HS-5 (cell line): ENCODE results near the gene PPHLN1.
"Not testable (repeated sequence)": the region's sequence is repeated elsewhere in the genome, so short reads cannot be mapped to it uniquely, and the experiment has no call there.

ENCODE experiments used
- DNase-seq: peaks from one replicate; pipeline ENCODE4 v3.0.0-alpha.2; 2012; ENCODE audit warnings: low read depth

The PPHLN1 gene

GRCh38 chr12:42322567-42322966 is 3.4 kb upstream of the PPHLN1 start:
- no peak for DNase-seq

- DNase-seq, result no peak
These were observed 2.1 kb upstream of the PPHLN1 start for GRCh38 chr12:42323856-42324255.

GRCh38 chr12:42325326-42325652 is 678 bp upstream of the PPHLN1 start:
- no peak for DNase-seq

- DNase-seq, result peak; percentile 10
These were observed 717 bp downstream of the PPHLN1 start for GRCh38 chr12:42326541-42327226.

- DNase-seq, result no peak
These were observed 1.2 kb downstream of the PPHLN1 start for GRCh38 chr12:42327227-42327590.

- DNase-seq, result not testable (repeated sequence)
These were observed 4.1 kb downstream of the PPHLN1 start for GRCh38 chr12:42330097-42330496.

GRCh38 chr12:42332301-42333285 is 6.6 kb downstream of the PPHLN1 start:
- peak; percentile 19 for DNase-seq

- DNase-seq, result no peak
These were observed 10.3 kb downstream of the PPHLN1 start for GRCh38 chr12:42336286-42336685.

- no peak for DNase-seq
These were observed 12.3 kb downstream of the PPHLN1 start for GRCh38 chr12:42338280-42338679.

- DNase-seq, result no peak
These were observed 16.1 kb downstream of the PPHLN1 start for GRCh38 chr12:42342028-42342427.

- DNase-seq, result no peak
These were observed 17.8 kb downstream of the PPHLN1 start for GRCh38 chr12:42343721-42344120.

GRCh38 chr12:42346403-42347002 is 20.5 kb downstream of the PPHLN1 start:
- no peak for DNase-seq

GRCh38 chr12:42349119-42350020 is 23.4 kb downstream of the PPHLN1 start:
- DNase-seq, result not testable (repeated sequence)

- DNase-seq, result not testable (repeated sequence)
These were observed 24.0 kb downstream of the PPHLN1 start for GRCh38 chr12:42350021-42350407.

- DNase-seq, result no peak
These were observed 30.4 kb downstream of the PPHLN1 start for GRCh38 chr12:42356344-42356743.

- DNase-seq, result peak; percentile 3
These were observed 34.9 kb downstream of the PPHLN1 start for GRCh38 chr12:42360747-42361403.

GRCh38 chr12:42361909-42362646 is 36.1 kb downstream of the PPHLN1 start:
- DNase-seq, result no peak

GRCh38 chr12:42362647-42363260 is 36.8 kb downstream of the PPHLN1 start:
- no peak for DNase-seq

GRCh38 chr12:42364692-42365091 is 38.7 kb downstream of the PPHLN1 start:
- DNase-seq, result no peak

GRCh38 chr12:42365486-42365885 is 39.5 kb downstream of the PPHLN1 start:
- DNase-seq, result no peak
